CMK (cell line): ENCODE measurements around the gene ASB15.

ENCODE experiments used
- DNase-seq: peaks from one replicate; pipeline ENCODE4 v3.0.0-alpha.2; 2010; ENCODE audit warnings: low read depth

ASB15 gene

GRCh38 chr7:123635551-123636359 lies 34.1 kb downstream of the ASB15 start:
- DNase-seq, result no peak

- no peak for DNase-seq
These were observed 35.6 kb downstream of the ASB15 start for GRCh38 chr7:123637203-123637602.

GRCh38 chr7:123637878-123638277 lies 36.3 kb downstream of the ASB15 start:
- no peak for DNase-seq

- no peak for DNase-seq
These were observed 38.0 kb downstream of the ASB15 start for GRCh38 chr7:123639631-123640030.

GRCh38 chr7:123640583-123640982 lies 39.0 kb downstream of the ASB15 start:
- no peak for DNase-seq

GRCh38 chr7:123641901-123642300 lies 40.3 kb downstream of the ASB15 start:
- DNase-seq, result no peak

- DNase-seq, result no peak
These were observed 42.1 kb downstream of the ASB15 start for GRCh38 chr7:123643495-123644441.

GRCh38 chr7:123645516-123645915 lies 43.9 kb downstream of the ASB15 start:
- no peak for DNase-seq

GRCh38 chr7:123647106-123647730 lies 45.6 kb downstream of the ASB15 start:
- DNase-seq, result no peak

- DNase-seq, result no peak
These were observed 48.3 kb downstream of the ASB15 start for GRCh38 chr7:123649964-123650363.

GRCh38 chr7:123650595-123650994 lies 49.0 kb downstream of the ASB15 start:
- DNase-seq, result no peak

- DNase-seq, result no peak
These were observed 50.8 kb downstream of the ASB15 start for GRCh38 chr7:123652406-123652805.

- no peak for DNase-seq
These were observed 51.5 kb downstream of the ASB15 start for GRCh38 chr7:123653162-123653561.

GRCh38 chr7:123655614-123656013 lies 54.0 kb downstream of the ASB15 start, which contains the start of gene LMOD2:
LMOD2 (plus strand) TSS chr7:123655866; CDS start chr7:123655964, 98 bp downstream.
- no peak for DNase-seq

- DNase-seq, result no peak
These were observed 55.1 kb downstream of the ASB15 start for GRCh38 chr7:123656544-123657303.

GRCh38 chr7:123657304-123657685 lies 55.7 kb downstream of the ASB15 start:
- DNase-seq, result no peak

- no peak for DNase-seq
These were observed 56.4 kb downstream of the ASB15 start for GRCh38 chr7:123658023-123658422.

GRCh38 chr7:123660514-123661354 lies 59.1 kb downstream of the ASB15 start:
- DNase-seq, result no peak

GRCh38 chr7:123661765-123662164 lies 60.1 kb downstream of the ASB15 start:
- DNase-seq, result no peak

GRCh38 chr7:123662293-123662692 lies 60.7 kb downstream of the ASB15 start:
- DNase-seq, result no peak

- DNase-seq, result no peak
These were observed 61.1 kb downstream of the ASB15 start for GRCh38 chr7:123662755-123663154.
